Astrocyte (in vitro differentiated cells and primary cell): Measurements from ENCODE around the gene GPR162. TPM values are rescaled to one million over a fixed set of nuclear protein-coding genes. Genes with fewer than 3 reads are reported as not detected.

ENCODE experiments used
- DNase-seq: peaks from one replicate; pipeline ENCODE4 v3.0.0-alpha.2; 2010; ENCODE audit warnings: low read depth
- FAIRE-seq: peaks from 2 replicates; lab custom pipeline; 2011; peaks lifted over from hg19 to GRCh38; lab: Jason Lieb, UNC
- H2AFZ ChIP-seq: 2 replicates; pipeline ENCODE4 v1.6.0; 2012; ENCODE audit warnings: low read depth, low read length, inconsistent platforms
- H3K27ac ChIP-seq: 2 replicates; pipeline ENCODE4 v1.5.1; 2011; ENCODE audit warnings: low read depth, low read length, inconsistent platforms
- H3K27me3 ChIP-seq: 2 replicates; pipeline ENCODE4 v1.6.0; 2011; ENCODE audit warnings: low read length, inconsistent platforms; ENCODE audit not compliant: insufficient read depth
- H3K36me3 ChIP-seq: 2 replicates; pipeline ENCODE4 v1.5.1; 2011; ENCODE audit warnings: low read length, inconsistent platforms; ENCODE audit not compliant: insufficient read depth
- H3K4me1 ChIP-seq: 2 replicates; pipeline ENCODE4 v1.5.1; 2011; ENCODE audit warnings: low read length, inconsistent platforms; ENCODE audit not compliant: insufficient read depth
- H3K4me2 ChIP-seq: 2 replicates; pipeline ENCODE4 v1.6.0; 2012; ENCODE audit warnings: low read length, inconsistent platforms
- H3K4me3 ChIP-seq: 2 replicates; pipeline ENCODE4 v1.5.1; 2011; ENCODE audit warnings: low read depth, mild to moderate bottlenecking, low read length, inconsistent platforms; ENCODE audit not compliant: insufficient read depth
- H3K79me2 ChIP-seq: 2 replicates; pipeline ENCODE4 v1.6.0; 2012; ENCODE audit warnings: mild to moderate bottlenecking, low read length, inconsistent platforms; ENCODE audit not compliant: insufficient read depth
- H3K9ac ChIP-seq: 2 replicates; pipeline ENCODE4 v1.6.0; 2012; ENCODE audit warnings: mild to moderate bottlenecking, low read length, inconsistent platforms
- H3K9me3 ChIP-seq: 2 replicates; pipeline ENCODE4 v1.5.1; 2012; ENCODE audit warnings: low read depth, mild to moderate bottlenecking, low read length, inconsistent platforms; ENCODE audit not compliant: insufficient read depth
- H4K20me1 ChIP-seq: 2 replicates; pipeline ENCODE4 v1.6.0; 2012; ENCODE audit warnings: low read length, inconsistent platforms; ENCODE audit not compliant: insufficient read depth
- H3K27ac Mint-ChIP-seq: one replicate; pipeline ENCODE4 v1.8.0; 2021; ENCODE audit warnings: mild to moderate bottlenecking, mixed read lengths; ENCODE audit not compliant: unreplicated experiment
- H3K27me3 Mint-ChIP-seq: one replicate; pipeline ENCODE4 v1.8.0; 2021; ENCODE audit warnings: low read depth, mixed read lengths; ENCODE audit not compliant: unreplicated experiment
- H3K36me3 Mint-ChIP-seq: one replicate; pipeline ENCODE4 v1.8.0; 2021; ENCODE audit warnings: low read depth, mixed read lengths; ENCODE audit not compliant: unreplicated experiment
- H3K4me1 Mint-ChIP-seq: one replicate; pipeline ENCODE4 v1.8.0; 2021; ENCODE audit warnings: low read depth, mixed read lengths; ENCODE audit not compliant: unreplicated experiment
- H3K4me3 Mint-ChIP-seq: one replicate; pipeline ENCODE4 v1.8.0; 2021; ENCODE audit warnings: mild to moderate bottlenecking, moderate library complexity, mixed read lengths; ENCODE audit not compliant: unreplicated experiment
- H3K9me3 Mint-ChIP-seq: one replicate; pipeline ENCODE4 v1.8.0; 2021; ENCODE audit warnings: mild to moderate bottlenecking, mixed read lengths; ENCODE audit not compliant: unreplicated experiment
- EZH2 ChIP-seq: IDR thresholded peaks from 2 replicates; pipeline ENCODE4 v1.6.1; 2012; ENCODE audit warnings: mild to moderate bottlenecking, low read length, inconsistent platforms; ENCODE audit not compliant: insufficient read depth
- total RNA-seq: library from RNA; stranded (reverse); gene quantifications from 2 replicates; pipeline ENCODE4 v1.2.1, GENCODE V29; 2021
- TF ChIP-seq, protein P1 (sequence below): IDR thresholded peaks from 2 replicates; pipeline ENCODE4 v1.5.1; 2011; ENCODE audit warnings: low read depth, mild to moderate bottlenecking, inconsistent platforms, low read length, moderate library complexity; ENCODE audit not compliant: insufficient read depth

Gene GPR162
- total RNA-seq, 1 donor from 2014 or later: 6.2 TPM

DNA sequence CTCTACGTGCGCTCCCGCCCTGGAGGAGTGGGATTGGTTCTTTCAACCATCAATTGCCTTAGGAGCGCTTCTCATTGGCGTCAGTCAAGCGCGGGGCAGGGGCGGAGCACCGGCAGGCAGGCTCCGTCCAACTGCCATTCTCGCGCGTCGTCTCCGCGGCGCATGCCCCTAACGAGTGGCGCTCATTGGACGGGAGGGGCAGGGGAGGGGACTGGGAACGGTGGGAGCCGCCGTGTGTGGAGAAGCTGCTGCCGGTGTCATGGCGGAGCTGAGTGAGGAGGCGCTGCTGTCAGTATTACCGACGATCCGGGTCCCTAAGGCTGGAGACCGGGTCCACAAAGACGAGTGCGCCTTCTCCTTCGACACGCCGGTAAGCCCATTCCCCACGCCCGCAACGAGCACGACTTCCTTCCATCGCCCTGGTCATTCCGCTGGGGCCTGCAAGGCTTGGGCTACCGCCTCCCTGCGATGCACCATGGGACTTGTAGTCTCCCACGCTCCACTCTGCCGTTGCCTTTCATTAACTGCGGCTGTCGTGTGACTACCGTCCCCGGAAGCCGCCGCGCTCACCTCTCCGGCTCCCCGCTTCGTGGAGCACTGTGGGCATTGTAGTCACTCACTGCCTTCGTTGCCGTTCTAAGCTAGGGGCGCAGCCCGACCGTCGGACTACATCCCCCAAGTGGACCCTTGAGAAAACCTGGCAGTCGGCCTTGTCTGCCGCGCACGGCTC, 30.5 kb downstream of the GPR162 start, which contains the start of gene USP5:
USP5 (plus strand) TSS at position 230 of the 730 bp plus-strand sequence; CDS start at position 260, 30 bp downstream.
- H3K9me3 Mint-ChIP-seq: no peaks in the 10 kb centered on the region
- peak within 1 kb of the TSS; percentile 96 for H3K4me3 Mint-ChIP-seq
- peak within 1 kb of the TSS; percentile 87 for H3K4me3 ChIP-seq
- H3K27me3 Mint-ChIP-seq: no peaks in the 10 kb centered on the region
- H4K20me1 ChIP-seq: peaks cover 39% of the 10 kb centered on the region
- peaks cover 19% of the 10 kb centered on the region for H3K4me1 ChIP-seq
- H3K27ac Mint-ChIP-seq: peak within 1 kb of the TSS; percentile 93
- H3K79me2 ChIP-seq: peaks cover 64% of the 10 kb centered on the region
- H3K36me3 ChIP-seq: peaks cover 16% of the 10 kb centered on the region
- DNase-seq (peak; percentile 99), FAIRE-seq (peak; percentile 80)
- peaks cover 4% of the 10 kb centered on the region for H3K36me3 Mint-ChIP-seq
- H3K9ac ChIP-seq: peak within 1 kb of the TSS; percentile 88
- peak within 1 kb of the TSS; percentile 89 for H3K27ac ChIP-seq
- H3K27me3 ChIP-seq: no peaks in the 10 kb centered on the region
- H2AFZ ChIP-seq: peak within 1 kb of the TSS; percentile 97
- H3K9me3 ChIP-seq: no peaks in the 10 kb centered on the region
- TF ChIP-seq EZH2: no peak
- TF ChIP-seq, protein P1, sequence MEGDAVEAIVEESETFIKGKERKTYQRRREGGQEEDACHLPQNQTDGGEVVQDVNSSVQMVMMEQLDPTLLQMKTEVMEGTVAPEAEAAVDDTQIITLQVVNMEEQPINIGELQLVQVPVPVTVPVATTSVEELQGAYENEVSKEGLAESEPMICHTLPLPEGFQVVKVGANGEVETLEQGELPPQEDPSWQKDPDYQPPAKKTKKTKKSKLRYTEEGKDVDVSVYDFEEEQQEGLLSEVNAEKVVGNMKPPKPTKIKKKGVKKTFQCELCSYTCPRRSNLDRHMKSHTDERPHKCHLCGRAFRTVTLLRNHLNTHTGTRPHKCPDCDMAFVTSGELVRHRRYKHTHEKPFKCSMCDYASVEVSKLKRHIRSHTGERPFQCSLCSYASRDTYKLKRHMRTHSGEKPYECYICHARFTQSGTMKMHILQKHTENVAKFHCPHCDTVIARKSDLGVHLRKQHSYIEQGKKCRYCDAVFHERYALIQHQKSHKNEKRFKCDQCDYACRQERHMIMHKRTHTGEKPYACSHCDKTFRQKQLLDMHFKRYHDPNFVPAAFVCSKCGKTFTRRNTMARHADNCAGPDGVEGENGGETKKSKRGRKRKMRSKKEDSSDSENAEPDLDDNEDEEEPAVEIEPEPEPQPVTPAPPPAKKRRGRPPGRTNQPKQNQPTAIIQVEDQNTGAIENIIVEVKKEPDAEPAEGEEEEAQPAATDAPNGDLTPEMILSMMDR: no peak
- H3K4me2 ChIP-seq: peak within 1 kb of the TSS; percentile 88
- peaks cover 12% of the 10 kb centered on the region for H3K4me1 Mint-ChIP-seq

DNA sequence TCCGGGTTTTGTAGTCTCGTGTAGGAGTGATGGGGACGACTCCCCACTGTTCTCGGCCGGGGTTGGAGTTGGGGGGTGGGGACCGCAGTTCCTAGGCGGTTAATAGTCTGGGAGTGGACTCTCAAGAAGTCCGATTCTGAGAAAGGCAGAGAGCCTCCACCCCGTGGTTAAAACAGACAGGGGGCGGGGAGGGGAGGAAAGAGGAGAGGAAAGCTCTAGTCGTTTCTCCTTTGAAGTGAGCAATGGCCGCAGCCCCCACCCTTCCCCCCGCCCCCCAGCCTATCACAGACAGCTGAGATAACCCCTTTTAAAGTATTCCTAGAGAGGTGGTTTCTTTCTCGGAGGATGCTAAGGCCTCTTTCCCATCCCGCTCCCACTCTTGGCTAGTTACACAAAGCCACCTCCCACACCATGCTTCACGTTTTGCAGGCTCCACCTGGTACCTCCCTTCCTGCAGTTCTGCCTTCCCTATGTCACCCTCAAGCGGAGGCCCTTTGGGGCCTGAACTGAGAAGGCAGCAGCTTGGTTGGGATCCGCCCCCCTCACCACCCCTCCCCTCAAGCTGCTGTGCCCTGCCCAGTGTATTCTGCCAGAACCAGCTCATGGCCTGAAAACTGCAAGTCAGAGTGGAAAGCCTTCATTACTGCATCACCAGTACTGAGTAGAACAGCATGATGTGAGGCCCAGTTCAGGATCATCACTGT, 31.2 kb downstream of the GPR162 start:
- FAIRE-seq: peak; percentile 26
- H3K79me2 ChIP-seq: peaks cover 59% of the 10 kb centered on the region

More for the DNA sequence above, 31.2 kb downstream of the GPR162 start:
- H3K27me3 Mint-ChIP-seq: no peaks in the 10 kb centered on the region
- H4K20me1 ChIP-seq: peaks cover 33% of the 10 kb centered on the region
- H3K27me3 ChIP-seq: no peaks in the 10 kb centered on the region
- H3K4me2 ChIP-seq: peak overlapping the region; percentile 88
- peak overlapping the region; percentile 87 for H3K4me3 ChIP-seq
- peak overlapping the region; percentile 89 for H3K27ac ChIP-seq
- peaks cover 16% of the 10 kb centered on the region for H3K36me3 ChIP-seq
- peak; percentile 75 for DNase-seq
- peak overlapping the region; percentile 54 for H2AFZ ChIP-seq
- no peaks in the 10 kb centered on the region for H3K9me3 ChIP-seq
- H3K9me3 Mint-ChIP-seq: no peaks in the 10 kb centered on the region
- H3K4me1 ChIP-seq: peaks cover 19% of the 10 kb centered on the region
- H3K27ac Mint-ChIP-seq: peak overlapping the region; percentile 93
- H3K4me1 Mint-ChIP-seq: peaks cover 12% of the 10 kb centered on the region
- peak overlapping the region; percentile 96 for H3K4me3 Mint-ChIP-seq
- TF ChIP-seq, protein P1: no peak
- no peak for TF ChIP-seq EZH2
- peaks cover 7% of the 10 kb centered on the region for H3K36me3 Mint-ChIP-seq
- H3K9ac ChIP-seq: peak overlapping the region; percentile 88
